Omental fat pad (tissue), 4 donors: ENCODE data around the gene MT1H. TPM values are rescaled to one million over a fixed set of nuclear protein-coding genes. Genes with fewer than 3 reads are reported as not detected.

Experiments used
- ATAC-seq: fragments of 150-250 bp; one replicate; pipeline ENCODE4 v1.9.1; 2016; ENCODE audit warnings: mild to moderate bottlenecking, moderate library complexity; ENCODE audit not compliant: low FRiP score
- DNase-seq: peaks from one replicate; pipeline ENCODE4 v3.0.0-alpha.2; 2019; ENCODE audit warnings: low spot score
- CTCF ChIP-seq, 3 donors: fragments of 450-650 bp; IDR thresholded peaks; one replicate each; pipeline ENCODE4 v1.5.1; 2016 to 2017; ENCODE audit warnings: antibody characterized with exemption in 3 of 3, mild to moderate bottlenecking in 3 of 3, moderate library complexity in 2 of 3
- total RNA-seq, 4 donors: library from RNA; depleted of rRNA; stranded (reverse); fragments of >200 nt; gene quantifications; one replicate each; pipeline ENCODE4 v1.1.0, GENCODE V29; 2016

Gene MT1H
- total RNA-seq, 4 donors from 2014 or later, result 11.9 to 23.3 TPM; not detected in 2

- DNase-seq (no peak), ATAC-seq (peak; percentile 84)
- no peak for TF ChIP-seq CTCF (IDR thresholded peaks at IDR 0.05)
Observed at GRCh38 chr16:56632156-56632847, 37.3 kb upstream of the MT1H start, which contains the start of gene MT1M. MT1M (plus strand) TSS chr16:56632659; CDS start chr16:56632732, 73 bp downstream.

GRCh38 chr16:56632848-56633365 is 36.7 kb upstream of the MT1H start:
- ATAC-seq, result peak; percentile 0
- DNase-seq, result no peak
- no peak for TF ChIP-seq CTCF (IDR thresholded peaks at IDR 0.05)

GRCh38 chr16:56633535-56633934 is 36.1 kb upstream of the MT1H start:
- no peak for TF ChIP-seq CTCF (IDR thresholded peaks at IDR 0.05)
- DNase-seq (no peak), ATAC-seq (no peak)

GRCh38 chr16:56634715-56635440 is 34.7 kb upstream of the MT1H start:
- TF ChIP-seq CTCF (IDR thresholded peaks at IDR 0.05), result no peak
- ATAC-seq (no peak), DNase-seq (no peak)

- no peak for DNase-seq
- ATAC-seq, result no peak
- TF ChIP-seq CTCF (IDR thresholded peaks at IDR 0.05), result no peak
Observed at GRCh38 chr16:56635441-56635967, 34.1 kb upstream of the MT1H start.

GRCh38 chr16:56636616-56637413 is 32.8 kb upstream of the MT1H start:
- no peak for TF ChIP-seq CTCF (IDR thresholded peaks at IDR 0.05)
- DNase-seq (no peak), ATAC-seq (no peak)
